HG03439 (cell line): ENCODE results near the gene SUPT16H.
"Not testable (repeated sequence)": the region's sequence is repeated elsewhere in the genome, so short reads cannot be mapped to it uniquely, and the experiment has no call there.

Experiments
- ATAC-seq: cut with Tn5 transposase; IDR thresholded peaks from one replicate; pipeline ENCODE4 v1.9.1; 2021; ENCODE audit warnings: mild to moderate bottlenecking, moderate library complexity; ENCODE audit not compliant: unreplicated experiment

Gene SUPT16H

GRCh38 chr14:21307637-21308036 is 76.2 kb downstream of the SUPT16H start:
- no peak for ATAC-seq

- not testable (repeated sequence) for ATAC-seq
Measured at GRCh38 chr14:21302836-21303140, 81.0 kb downstream of the SUPT16H start.

- ATAC-seq = no peak
Measured at GRCh38 chr14:21302013-21302835, 81.6 kb downstream of the SUPT16H start.
